GM19324 (cell line): ENCODE measurements around the gene IMPG1.

Experiments
- ATAC-seq: cut with Tn5 transposase; IDR thresholded peaks from one replicate; pipeline ENCODE4 v1.9.1; 2021; ENCODE audit warnings: mild to moderate bottlenecking, moderate library complexity; ENCODE audit not compliant: unreplicated experiment, low FRiP score

IMPG1 gene, protein sequence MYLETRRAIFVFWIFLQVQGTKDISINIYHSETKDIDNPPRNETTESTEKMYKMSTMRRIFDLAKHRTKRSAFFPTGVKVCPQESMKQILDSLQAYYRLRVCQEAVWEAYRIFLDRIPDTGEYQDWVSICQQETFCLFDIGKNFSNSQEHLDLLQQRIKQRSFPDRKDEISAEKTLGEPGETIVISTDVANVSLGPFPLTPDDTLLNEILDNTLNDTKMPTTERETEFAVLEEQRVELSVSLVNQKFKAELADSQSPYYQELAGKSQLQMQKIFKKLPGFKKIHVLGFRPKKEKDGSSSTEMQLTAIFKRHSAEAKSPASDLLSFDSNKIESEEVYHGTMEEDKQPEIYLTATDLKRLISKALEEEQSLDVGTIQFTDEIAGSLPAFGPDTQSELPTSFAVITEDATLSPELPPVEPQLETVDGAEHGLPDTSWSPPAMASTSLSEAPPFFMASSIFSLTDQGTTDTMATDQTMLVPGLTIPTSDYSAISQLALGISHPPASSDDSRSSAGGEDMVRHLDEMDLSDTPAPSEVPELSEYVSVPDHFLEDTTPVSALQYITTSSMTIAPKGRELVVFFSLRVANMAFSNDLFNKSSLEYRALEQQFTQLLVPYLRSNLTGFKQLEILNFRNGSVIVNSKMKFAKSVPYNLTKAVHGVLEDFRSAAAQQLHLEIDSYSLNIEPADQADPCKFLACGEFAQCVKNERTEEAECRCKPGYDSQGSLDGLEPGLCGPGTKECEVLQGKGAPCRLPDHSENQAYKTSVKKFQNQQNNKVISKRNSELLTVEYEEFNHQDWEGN

DNA sequence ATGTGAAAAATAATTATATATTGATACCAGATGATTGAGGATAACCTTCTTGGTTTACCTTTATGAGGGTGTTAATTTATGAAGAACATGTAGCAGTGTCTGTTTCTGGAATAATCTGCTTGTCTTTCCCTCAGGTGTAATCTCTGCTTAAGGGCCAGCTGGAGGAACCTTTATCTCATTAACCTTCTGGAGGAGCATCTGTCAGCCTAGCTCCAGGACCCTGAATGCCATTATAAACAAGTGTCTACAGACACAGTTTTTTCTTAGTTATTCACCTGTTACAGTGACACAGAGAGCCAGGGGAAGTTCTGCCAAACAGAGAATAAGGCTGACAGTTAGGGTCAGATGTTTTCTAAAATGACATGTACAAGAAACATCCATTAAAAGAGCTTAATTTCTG, at the start of gene IMPG1:
IMPG1 (minus strand) TSS at position 101 of the 400 bp plus-strand sequence. CDS start 174 bp downstream, outside the sequence.
- ATAC-seq: no peak

DNA sequence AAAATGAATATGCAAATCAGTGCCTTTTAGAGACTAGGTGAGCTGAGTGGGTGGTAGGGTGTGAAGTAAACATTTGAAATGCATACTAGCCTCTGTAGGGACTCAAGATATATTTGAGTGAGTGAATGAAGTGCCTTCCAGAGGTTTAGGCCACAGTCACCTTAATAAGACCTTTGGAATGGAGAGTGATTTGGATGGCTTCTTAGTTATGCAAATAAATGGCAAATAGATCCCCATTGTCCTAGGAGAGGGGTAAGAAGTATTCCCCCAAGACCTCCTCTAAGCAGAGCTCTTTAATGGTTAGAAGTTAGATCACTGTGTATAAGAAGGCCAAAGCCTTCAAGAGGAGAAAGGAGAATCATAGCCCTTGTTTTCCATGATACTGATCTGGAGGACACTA, 47.8 kb upstream of the IMPG1 start:
- no peak for ATAC-seq

DNA sequence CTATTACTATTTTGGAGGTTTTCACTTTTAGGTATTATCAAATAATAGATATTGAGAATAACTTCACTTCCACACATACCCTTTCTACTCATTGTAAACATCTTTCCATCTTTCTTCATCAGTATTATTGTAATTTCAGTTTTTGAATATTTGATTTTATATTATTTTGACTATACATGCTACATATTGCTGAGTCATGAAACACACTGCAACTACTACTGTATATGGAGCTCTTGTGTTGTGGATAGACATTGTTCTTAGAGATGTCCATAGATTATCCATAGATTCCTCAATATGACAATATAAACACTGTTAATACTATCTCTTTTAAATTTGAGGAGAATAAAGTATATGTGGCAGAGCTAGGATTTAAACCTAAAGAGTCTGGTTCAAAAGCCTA, 819 bp upstream of the IMPG1 start:
- ATAC-seq: no peak

DNA sequence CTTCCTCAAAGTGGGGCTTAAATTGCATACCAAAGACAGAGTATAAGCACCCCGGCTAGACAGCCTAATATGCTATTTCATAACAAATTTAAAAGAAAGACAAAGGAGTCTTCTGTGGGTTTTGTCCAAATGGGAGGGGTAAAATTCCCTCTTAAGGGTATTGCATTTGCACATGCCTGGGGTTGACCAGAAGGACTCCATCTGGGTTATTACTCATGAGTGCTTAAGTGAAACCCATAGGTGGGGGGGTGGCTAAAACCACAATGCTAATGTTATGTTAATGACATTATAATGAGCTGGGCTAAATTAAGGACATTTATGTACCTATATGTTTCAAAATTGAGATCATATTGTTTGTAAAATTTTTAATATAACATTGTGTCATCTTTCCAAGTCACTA, 15.0 kb downstream of the IMPG1 start:
- ATAC-seq: no peak

DNA sequence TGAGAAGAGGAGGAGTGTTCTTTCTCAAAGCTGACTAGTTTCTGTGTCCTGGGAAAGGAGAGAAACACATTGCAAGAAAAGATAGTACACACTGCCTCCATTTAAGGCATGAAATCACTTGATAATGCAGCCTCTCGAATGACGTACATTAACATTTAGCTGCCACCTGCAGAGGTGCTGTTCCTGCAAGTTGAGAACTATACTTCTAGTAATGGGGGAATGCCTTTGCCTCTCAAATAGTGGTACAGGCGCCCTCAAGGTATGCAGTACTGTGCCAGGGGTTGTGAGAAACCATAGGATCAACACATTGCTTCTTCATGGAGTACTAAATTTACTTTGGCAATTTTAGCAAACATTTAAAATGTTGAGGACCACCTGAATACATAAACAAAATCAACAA, 20.1 kb downstream of the IMPG1 start:
- ATAC-seq: no peak

DNA sequence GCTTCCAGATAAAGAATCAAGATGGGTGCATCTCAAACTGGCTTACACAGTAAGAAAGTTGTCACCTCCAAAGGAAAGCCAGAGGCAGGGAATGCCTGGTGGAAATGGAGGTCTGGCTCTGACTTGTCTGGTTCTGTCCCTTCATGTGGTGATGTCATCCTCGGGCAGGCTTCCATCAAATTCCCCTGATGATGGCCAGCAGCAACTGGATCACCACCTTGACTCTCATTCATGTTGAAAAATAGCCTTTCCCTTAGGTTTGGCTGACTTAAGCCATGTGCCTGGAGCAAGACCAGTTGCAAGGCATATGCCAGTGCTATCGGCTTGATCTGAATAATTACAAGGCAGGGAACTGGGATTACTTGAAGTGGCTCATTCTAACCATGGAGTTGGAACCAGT, 28.8 kb downstream of the IMPG1 start:
- no peak for ATAC-seq

DNA sequence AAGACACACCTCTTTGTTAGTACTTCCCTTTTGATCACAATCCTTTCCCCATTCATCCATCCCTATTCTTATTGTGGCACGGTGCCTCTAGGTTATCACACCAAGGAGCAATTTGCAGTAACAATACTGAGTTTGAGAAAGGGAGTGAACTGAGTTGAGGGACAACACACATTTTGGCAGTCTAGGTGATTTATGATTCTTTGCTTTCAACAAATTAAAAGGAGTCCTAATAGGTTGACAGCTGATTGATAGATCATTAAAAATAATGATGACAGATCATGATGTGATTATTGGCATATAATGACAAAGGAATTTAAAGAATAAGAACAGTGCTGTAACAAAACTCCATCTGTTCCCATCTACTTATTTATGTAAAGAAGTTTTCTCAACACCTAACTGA, 36.7 kb downstream of the IMPG1 start:
- ATAC-seq: no peak

DNA sequence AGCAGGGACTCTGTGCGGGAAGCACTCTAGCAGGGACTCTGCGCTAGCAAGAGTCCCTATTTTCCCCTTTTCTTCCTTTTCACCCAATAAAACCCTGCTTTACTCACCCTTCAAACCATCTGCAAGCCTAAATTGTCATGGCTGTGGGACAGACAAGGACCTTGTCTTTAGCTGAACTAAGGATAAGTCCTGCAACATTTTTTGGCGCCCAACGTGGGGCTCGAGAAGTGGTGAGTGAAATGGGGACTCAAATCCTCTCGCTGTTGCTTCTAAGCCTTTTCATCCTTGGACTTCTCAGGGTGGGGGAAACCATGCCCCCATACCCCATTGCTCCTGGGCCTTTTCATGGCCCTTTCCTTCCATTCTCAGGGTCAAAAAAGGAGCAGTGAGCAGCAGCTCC, 46.4 kb downstream of the IMPG1 start:
- no peak for ATAC-seq

DNA sequence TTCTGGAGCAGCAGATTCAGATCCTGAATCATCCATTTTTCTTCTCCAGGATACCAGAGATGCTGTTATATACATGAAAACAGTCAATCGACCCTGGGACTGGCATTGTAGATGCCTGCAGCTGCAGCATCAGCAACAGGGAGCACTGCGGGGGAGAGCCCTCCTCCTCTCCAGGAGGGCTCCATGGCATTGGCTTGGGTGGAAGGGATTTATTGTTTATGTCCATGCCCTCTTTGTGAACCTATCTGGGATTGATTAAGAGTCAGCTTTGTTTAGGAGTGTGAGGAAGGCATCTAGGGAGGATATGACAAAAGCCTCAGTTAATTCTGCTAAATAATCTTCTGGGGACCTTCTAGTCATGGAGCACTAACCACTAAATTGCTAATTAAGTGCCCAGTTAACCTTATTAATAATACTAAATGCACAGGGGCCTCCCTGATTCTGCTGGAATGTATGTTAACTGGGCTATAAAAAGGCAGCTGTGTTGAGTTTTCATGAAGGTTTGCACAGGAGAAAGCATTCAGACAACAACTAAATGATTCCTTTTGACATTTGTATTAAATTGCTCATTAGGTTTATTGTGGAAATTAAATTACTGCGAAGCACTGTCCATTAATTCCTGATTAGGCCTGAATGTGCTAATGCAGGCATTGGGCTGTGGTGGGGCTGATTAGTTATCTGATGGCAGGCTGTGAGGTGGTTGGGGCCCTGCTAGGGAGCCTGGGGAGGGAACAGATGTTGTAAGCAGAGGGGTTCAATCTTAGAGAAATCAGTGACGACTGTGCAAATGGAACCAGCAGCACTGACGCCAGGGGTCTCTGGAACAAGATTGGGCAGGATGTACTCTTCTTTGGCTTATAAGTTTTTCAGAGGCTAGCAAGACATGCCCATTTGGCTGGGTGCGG, 57.6 kb downstream of the IMPG1 start:
- ATAC-seq: no peak

DNA sequence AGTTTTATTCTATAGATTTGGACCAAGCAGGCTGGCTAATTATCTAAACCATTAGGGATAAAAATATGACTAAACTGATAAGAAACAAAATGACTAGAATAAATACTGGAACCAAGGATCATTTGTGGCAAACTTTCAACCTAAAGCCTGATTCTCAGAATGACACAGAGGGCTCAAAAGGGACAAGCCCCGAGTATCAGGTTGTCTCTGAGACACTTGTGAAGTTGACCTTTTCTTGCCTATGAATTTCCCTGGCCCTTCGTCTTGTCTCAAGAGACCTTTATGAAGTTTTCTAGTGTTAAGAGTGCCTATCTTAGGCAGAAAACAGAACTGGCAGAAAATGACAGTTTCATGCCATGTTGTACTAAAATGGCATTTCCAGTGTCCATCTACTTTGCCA, 68.3 kb downstream of the IMPG1 start:
- no peak for ATAC-seq

DNA sequence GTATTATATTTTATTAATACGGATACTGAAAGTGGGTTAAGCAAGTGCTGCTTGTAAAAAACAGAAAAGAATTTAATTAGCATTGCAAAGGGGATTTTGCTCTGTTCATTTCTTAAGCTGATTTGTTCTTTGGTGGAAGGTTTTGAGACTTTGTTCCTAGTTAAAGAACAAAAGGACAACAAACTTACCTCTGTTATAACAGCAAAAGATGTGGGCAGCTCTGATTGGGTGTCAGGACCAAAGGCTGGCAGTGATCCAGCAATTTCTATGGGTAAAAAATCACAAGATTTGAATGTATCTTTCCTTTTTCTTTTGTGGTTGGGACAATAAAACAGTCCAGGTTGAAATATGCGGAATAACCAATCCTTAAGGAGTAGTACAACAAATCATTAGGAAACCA, 68.8 kb downstream of the IMPG1 start:
- ATAC-seq: no peak

DNA sequence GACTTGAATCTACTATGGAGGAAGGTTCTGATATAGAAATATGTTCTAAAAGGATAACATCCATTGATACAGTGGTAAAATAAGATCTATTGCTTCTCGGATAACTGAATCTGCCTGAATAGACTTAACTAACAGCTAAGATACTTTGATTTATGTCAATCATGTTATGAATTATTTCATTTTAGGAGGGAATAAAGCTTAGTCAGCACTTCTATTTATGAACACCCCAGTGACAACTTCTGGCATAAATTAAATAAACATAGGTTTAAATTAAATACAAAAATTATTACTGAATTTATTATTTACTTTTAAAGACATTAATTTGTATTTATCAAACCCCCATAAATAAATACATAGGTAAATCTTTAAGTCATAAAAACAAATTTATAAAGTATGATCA, 69.3 kb downstream of the IMPG1 start:
- ATAC-seq: no peak

DNA sequence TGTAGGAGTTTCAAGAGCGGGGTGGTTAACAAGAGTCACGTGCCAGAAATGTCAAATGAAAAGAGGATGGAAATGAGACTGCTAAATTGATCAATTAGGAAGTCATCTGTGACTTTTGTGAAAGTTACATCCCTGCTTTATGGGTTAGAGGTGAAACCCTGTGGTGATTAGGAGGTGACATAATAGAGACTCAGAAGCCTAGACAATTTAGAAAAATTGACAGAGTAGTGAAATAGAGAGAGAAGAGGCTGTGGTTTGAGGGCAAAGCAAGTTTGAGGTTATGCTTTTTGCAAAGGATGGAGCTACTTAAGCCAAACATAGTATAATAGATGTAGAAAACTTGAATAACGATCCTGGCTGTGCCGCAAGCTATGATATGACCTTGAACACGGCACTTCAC, 71.8 kb downstream of the IMPG1 start:
- no peak for ATAC-seq

DNA sequence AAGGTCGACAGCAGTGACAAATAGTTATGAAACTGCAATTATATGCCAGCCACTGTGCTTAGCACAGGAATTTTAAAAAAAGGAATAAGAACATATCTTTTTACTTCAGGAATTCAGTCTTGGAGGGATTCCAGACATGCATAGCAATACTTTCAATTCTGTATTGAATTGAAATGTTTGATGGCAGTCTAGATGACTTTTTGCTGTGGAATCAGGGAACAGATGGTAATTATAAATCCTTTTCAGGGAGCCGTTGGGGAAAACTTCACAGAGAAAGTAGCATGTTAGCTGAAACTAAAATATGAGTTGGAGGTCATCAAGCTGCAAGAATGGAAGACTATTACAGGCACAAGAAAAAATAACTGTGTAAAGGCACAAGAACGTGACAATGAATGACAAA, 74.8 kb downstream of the IMPG1 start:
- ATAC-seq: no peak

DNA sequence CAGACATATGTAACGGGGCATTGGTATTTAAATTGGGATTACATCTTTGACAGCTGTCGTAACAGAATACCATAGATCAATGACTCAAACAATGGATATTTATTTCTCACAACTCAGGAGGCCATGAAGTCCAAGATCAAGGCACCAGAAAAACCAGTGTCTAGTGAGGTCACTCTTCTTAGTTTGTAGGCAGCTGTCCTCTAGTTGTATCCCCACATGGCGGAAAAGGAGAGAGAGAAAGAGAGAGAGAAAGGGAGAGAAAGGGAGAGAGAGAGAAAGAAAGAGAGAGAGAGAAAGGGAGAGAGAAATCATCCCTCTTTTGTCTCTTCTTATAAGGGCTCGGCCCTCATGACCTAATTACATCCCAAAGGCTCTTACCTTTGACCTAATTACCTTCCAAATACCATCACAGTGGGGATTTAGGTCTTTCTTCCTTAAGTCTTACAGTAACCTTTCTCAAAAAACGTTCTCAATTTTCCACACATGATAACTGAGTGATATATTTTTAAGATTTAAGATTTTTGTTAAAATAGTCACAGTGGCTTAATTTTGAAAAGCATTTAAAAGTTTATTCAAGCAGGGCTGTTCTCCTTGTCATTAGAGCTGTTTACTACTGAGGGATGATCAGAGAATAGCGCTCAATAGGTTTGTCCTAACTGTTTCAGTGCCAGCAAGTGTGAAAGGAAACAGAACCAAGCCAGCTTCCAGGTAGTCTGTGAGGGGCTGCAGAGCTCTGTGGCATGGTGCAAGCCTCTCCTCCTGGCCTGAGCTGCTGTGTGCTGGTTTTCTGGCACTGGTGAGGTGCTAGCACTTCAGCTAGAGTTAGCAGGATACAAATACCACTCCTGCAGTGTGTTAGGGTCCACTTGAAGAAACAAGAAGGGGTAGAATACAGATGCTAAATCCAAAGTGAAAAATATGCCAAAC, 79.0 kb downstream of the IMPG1 start:
- ATAC-seq: no peak

DNA sequence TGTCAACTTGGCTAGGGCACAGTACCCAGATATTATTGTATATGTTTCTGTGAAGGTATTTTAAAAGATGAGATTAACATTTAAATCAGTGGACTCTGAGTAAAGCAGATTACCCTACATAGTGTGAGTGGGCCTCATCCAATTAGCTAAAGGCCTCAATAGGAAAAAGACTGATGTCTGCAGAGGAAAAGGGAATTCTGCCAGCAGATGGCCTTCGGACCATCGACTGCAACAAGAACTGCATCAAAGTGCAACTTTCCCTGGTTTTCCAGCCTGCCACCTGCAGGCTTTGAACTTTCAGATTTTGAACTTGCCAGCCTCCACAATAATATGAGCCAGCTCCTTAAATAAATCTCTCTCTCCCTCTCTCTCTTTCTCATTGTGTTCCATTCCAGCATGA, 80.5 kb downstream of the IMPG1 start:
- ATAC-seq: no peak

DNA sequence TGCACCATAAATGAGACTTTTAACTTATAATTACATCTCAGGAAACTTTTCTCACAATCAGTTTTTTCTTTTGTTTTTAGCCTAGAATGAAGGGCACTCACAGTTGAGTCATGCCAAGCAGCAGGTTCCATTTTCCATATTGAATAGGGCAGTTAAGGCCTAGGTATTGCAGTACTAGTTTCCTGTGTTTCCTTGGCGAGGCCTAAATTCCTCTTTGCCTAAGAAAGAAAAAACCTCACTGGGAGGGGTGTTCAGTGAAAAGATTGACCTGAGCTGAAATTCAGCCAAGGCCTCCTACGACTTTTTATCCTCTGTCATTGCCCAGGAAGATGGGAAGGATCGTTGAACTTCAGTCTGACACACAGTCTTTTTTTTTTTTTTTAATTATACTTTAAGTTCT, 85.5 kb downstream of the IMPG1 start:
- no peak for ATAC-seq

DNA sequence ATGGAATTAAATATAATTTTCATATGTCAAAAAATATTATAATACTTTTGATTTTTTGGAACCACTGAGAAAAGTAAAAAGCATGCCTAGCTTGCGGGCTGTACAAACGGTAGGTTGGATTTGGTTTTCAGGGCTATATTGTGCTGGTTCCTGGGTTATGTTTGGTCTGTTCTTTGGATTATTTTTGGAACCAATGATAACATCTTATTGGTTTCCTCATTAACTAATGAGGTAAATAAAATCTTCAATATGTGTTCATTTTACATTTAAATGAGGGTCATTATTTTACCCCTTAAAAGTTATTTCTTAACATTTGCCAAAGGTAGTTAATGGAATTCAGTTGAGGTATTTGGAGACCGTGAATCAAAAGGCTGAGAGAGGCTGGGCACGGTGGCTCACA, 96.6 kb downstream of the IMPG1 start:
- ATAC-seq: no peak

DNA sequence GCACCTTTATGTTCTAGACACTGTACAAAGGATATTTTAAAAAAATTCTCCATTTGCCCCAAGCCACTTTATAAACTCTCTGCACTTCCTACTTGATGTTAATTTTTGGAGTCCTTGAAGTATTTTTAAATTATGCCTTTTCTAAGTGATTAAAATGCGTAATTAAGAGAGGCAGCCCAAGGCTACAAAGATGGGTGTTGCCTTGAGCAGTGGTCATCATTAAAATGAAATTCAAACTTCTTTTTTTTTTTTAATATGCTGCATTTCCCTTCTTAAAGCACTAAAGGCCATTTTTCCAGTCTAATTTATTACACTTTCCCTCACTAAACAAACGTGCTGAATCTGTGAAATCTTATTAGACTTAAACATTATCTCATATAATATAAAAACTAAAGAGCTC, 102.4 kb downstream of the IMPG1 start:
- no peak for ATAC-seq

DNA sequence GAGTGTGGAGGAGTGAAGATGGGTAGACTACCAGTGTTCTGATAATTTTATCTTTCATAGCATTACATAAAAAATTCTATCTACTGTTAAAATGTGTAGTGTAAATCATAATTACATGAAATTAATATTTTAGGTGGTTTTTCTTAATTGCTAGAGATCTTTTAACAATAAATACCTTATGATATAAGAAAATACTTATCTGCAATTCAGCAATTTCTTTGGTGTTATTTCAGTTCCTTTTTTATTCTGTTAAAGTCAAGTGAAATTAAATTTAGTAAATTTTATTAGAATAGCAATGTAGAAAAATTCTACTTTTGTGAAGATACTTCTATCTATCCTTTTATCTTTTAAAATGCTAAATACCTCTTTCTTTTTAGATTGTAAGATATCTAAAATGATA, 104.3 kb downstream of the IMPG1 start:
- ATAC-seq: no peak
